ENCODE measurements around the gene VPS37C.

- TF ChIP-seq, protein P1, sequence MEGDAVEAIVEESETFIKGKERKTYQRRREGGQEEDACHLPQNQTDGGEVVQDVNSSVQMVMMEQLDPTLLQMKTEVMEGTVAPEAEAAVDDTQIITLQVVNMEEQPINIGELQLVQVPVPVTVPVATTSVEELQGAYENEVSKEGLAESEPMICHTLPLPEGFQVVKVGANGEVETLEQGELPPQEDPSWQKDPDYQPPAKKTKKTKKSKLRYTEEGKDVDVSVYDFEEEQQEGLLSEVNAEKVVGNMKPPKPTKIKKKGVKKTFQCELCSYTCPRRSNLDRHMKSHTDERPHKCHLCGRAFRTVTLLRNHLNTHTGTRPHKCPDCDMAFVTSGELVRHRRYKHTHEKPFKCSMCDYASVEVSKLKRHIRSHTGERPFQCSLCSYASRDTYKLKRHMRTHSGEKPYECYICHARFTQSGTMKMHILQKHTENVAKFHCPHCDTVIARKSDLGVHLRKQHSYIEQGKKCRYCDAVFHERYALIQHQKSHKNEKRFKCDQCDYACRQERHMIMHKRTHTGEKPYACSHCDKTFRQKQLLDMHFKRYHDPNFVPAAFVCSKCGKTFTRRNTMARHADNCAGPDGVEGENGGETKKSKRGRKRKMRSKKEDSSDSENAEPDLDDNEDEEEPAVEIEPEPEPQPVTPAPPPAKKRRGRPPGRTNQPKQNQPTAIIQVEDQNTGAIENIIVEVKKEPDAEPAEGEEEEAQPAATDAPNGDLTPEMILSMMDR (IDR thresholded peaks at IDR 0.05) = no peak
- TF ChIP-seq ZFX (IDR thresholded peaks at IDR 0.05; ENCODE audit: borderline replicate concordance) = no peak
These were observed 39.3 kb downstream of the VPS37C start for GRCh38 chr11:61121917-61122316.

All from 22Rv1 (cell line).